ENCODE results near the gene COL20A1. TPM values are rescaled to one million over a fixed set of nuclear protein-coding genes. Genes with fewer than 3 reads are reported as not detected.

COL20A1 gene
- total and polyA plus RNA-seq, 2 donors (not counting 1 experiment from before 2014, with no cell fraction given) = not detected

GRCh38 chr20:63355781-63356295 is 62.9 kb downstream of the COL20A1 start:
- H3K4me1 Mint-ChIP-seq = no peaks in the 10 kb centered on the region
- no peak for TF ChIP-seq CTCF (IDR thresholded peaks at IDR 0.05)
- no peak for TF ChIP-seq EZH2 (IDR thresholded peaks at IDR 0.05; ENCODE audit: borderline replicate concordance, insufficient read depth, low read depth, low read length, poor library complexity, severe bottlenecking)
- no peaks in the 10 kb centered on the region for H3K36me3 ChIP-seq (replicated peaks in 1 of 2; ENCODE audit: control extremely low read depth in 1 of 2, control insufficient read depth in 1 of 2, extremely low read depth in 1 of 2, insufficient read depth in 2 of 2, low read length in 1 of 2)
- no peaks in the 10 kb centered on the region for H3K79me2 ChIP-seq (ENCODE audit: control insufficient read depth, insufficient read depth, low read length)
- no peak overlapping the region for H3K4me3 Mint-ChIP-seq
- 90% methylated on average over 1 of the region's 11 CpGs for WGBS (ENCODE audit: insufficient coverage)
- no peaks in the 10 kb centered on the region for H4K20me1 ChIP-seq (ENCODE audit: control insufficient read depth, insufficient read depth, low read length, poor library complexity, severe bottlenecking)
- no peaks in the 10 kb centered on the region for H3K9me3 Mint-ChIP-seq (ENCODE audit: insufficient read depth)
- peaks cover 0 to 5% of the 10 kb centered on the region in 2 donors for H3K4me1 ChIP-seq (ENCODE audit: control insufficient read depth in 2 of 2, insufficient read depth in 2 of 2, low read length in 2 of 2)
- peaks cover 0 to 27% (median 0%) of the 10 kb centered on the region in 3 donors for H3K9me3 ChIP-seq (ENCODE audit: control extremely low read depth in 1 of 3, control insufficient read depth in 2 of 3, insufficient read depth in 1 of 3, low read length in 2 of 3)
- intact Hi-C loops (cut with micrococcal nuclease) = no loop called here
- H3K4me3 ChIP-seq (ENCODE audit: control extremely low read depth in 1 of 5, extremely low read depth in 1 of 5, insufficient read depth in 1 of 5, low read depth in 2 of 5, low read length in 4 of 5) = no peak overlapping the region
- no peak for DNase-seq
- no peak overlapping the region for H3K4me2 ChIP-seq (replicated peaks; ENCODE audit: low read depth, low read length, poor library complexity, severe bottlenecking)
- no peak overlapping the region for H3K27ac Mint-ChIP-seq
- H3K27me3 Mint-ChIP-seq = peaks cover 8% of the 10 kb centered on the region
- no peak overlapping the region for H2AFZ ChIP-seq (ENCODE audit: insufficient read depth, low read depth, low read length, poor library complexity, severe bottlenecking)
- ChIA-PET POLR2A (no interaction called here), CTCF (no interaction called here)
- no peak overlapping the region for H3K9ac ChIP-seq (ENCODE audit: low read length)
- no peak overlapping the region for H3K27ac ChIP-seq (ENCODE audit: low read length in 2 of 2)
- H3K27me3 ChIP-seq (replicated peaks in 1 of 4; ENCODE audit: control extremely low read depth in 1 of 4, control insufficient read depth in 3 of 4, insufficient read depth in 4 of 4, low read length in 3 of 4) = peaks cover 0 to 29% (median 8%) of the 10 kb centered on the region in 4 experiments
- ATAC-seq (ENCODE audit: low read depth) = no peak

GRCh38 chr20:63356511-63356910 is 63.5 kb downstream of the COL20A1 start:
- Mint-ChIP-seq H3K4me3 (no peak overlapping the region), H3K27me3 (peaks cover 8% of the 10 kb centered on the region), H3K9me3 (ENCODE audit: insufficient read depth) (no peaks in the 10 kb centered on the region), H3K27ac (no peak overlapping the region), H3K4me1 (no peaks in the 10 kb centered on the region)
- Histone ChIP-seq H4K20me1 (ENCODE audit: control insufficient read depth, insufficient read depth, low read length, poor library complexity, severe bottlenecking) (no peaks in the 10 kb centered on the region), H3K27ac (ENCODE audit: low read length in 2 of 2) (no peak overlapping the region), H3K27me3 (replicated peaks in 1 of 4; ENCODE audit: control extremely low read depth in 1 of 4, control insufficient read depth in 3 of 4, insufficient read depth in 4 of 4, low read length in 3 of 4) (peaks cover 0 to 31% (median 8%) of the 10 kb centered on the region in 4 experiments), H3K9me3 (ENCODE audit: control extremely low read depth in 1 of 3, control insufficient read depth in 2 of 3, insufficient read depth in 1 of 3, low read length in 2 of 3) (peaks cover 0 to 22% (median 0%) of the 10 kb centered on the region in 3 donors), H3K79me2 (ENCODE audit: control insufficient read depth, insufficient read depth, low read length) (no peaks in the 10 kb centered on the region), H3K4me1 (ENCODE audit: control insufficient read depth in 2 of 2, insufficient read depth in 2 of 2, low read length in 2 of 2) (peaks cover 0 to 5% of the 10 kb centered on the region in 2 donors), H3K4me2 (replicated peaks; ENCODE audit: low read depth, low read length, poor library complexity, severe bottlenecking) (no peak overlapping the region), H3K36me3 (replicated peaks in 1 of 2; ENCODE audit: control extremely low read depth in 1 of 2, control insufficient read depth in 1 of 2, extremely low read depth in 1 of 2, insufficient read depth in 2 of 2, low read length in 1 of 2) (no peaks in the 10 kb centered on the region), H2AFZ (ENCODE audit: insufficient read depth, low read depth, low read length, poor library complexity, severe bottlenecking) (no peak overlapping the region), H3K4me3 (ENCODE audit: control extremely low read depth in 1 of 5, extremely low read depth in 1 of 5, insufficient read depth in 1 of 5, low read depth in 2 of 5, low read length in 4 of 5) (no peak overlapping the region), H3K9ac (ENCODE audit: low read length) (no peak overlapping the region)
- CTCF ChIA-PET = no interaction called here
- intact Hi-C loops (cut with micrococcal nuclease) = no loop called here
- ATAC-seq (ENCODE audit: low read depth) (no peak), DNase-seq (no peak)
- POLR2A ChIA-PET = no interaction called here
- 86% methylated on average over 8 of the region's 8 CpGs for WGBS (ENCODE audit: insufficient coverage)
- no peak for TF ChIP-seq EZH2 (IDR thresholded peaks at IDR 0.05; ENCODE audit: borderline replicate concordance, insufficient read depth, low read depth, low read length, poor library complexity, severe bottlenecking)
- no peak for TF ChIP-seq CTCF (IDR thresholded peaks at IDR 0.05)

Data from B cell (primary cell).